Brain microvascular endothelial cell (primary cell): ENCODE measurements around the gene PCK2.

ENCODE experiments used
- DNase-seq: peaks from one replicate; pipeline ENCODE4 v3.0.0-alpha.2; 2020
- H3K27ac ChIP-seq: fragments of 250-450 bp; sonication (Bioruptor Pico); 2 replicates; pipeline ENCODE4 v1.5.1; 2020; ENCODE audit warnings: mild to moderate bottlenecking, moderate library complexity
- H3K27me3 ChIP-seq: fragments of 250-450 bp; sonication (Bioruptor Pico); replicated peaks from 2 replicates; pipeline ENCODE4 v1.5.1; 2020; ENCODE audit warnings: mild to moderate bottlenecking
- H3K36me3 ChIP-seq: fragments of 250-450 bp; sonication (Bioruptor Pico); replicated peaks from 2 replicates; pipeline ENCODE4 v1.5.1; 2020; ENCODE audit warnings: mild to moderate bottlenecking
- H3K4me3 ChIP-seq: 2 replicates; pipeline ENCODE4 v1.5.1; 2011; ENCODE audit warnings: low read depth, mild to moderate bottlenecking, control low read depth, low read length, moderate library complexity
- CTCF ChIP-seq: IDR thresholded peaks from 2 replicates; pipeline ENCODE4 v1.5.1; 2011; ENCODE audit warnings: low read depth, mild to moderate bottlenecking, moderate library complexity, low read length, control low read depth, inconsistent platforms; ENCODE audit errors: missing control alignments
- in situ Hi-C: cut with HindIII; loops from 2 replicates; pipeline ENCODE4 v1.10.0; 2017; ENCODE audit warnings: low sequenced_read_pairs, low pct_ligation_motif_present

Gene PCK2

GRCh38 chr14:24093207-24093900 is 757 bp upstream of the PCK2 start:
- Histone ChIP-seq H3K36me3 (no peaks in the 10 kb centered on the region), H3K27ac (no peak overlapping the region), H3K27me3 (no peaks in the 10 kb centered on the region), H3K4me3 (peak overlapping the region; percentile 74)
- DNase-seq, result no peak
- in situ Hi-C loops, result no loop called here
- TF ChIP-seq CTCF, result no peak

- H3K4me3 ChIP-seq, result peak overlapping the region; percentile 74
- in situ Hi-C loops, result no loop called here
- TF ChIP-seq CTCF, result no peak
- H3K36me3 ChIP-seq, result no peaks in the 10 kb centered on the region
- no peaks in the 10 kb centered on the region for H3K27me3 ChIP-seq
- DNase-seq, result no peak
- H3K27ac ChIP-seq, result no peak overlapping the region
Observed at GRCh38 chr14:24094841-24095270, 745 bp downstream of the PCK2 start.

- Histone ChIP-seq H3K27me3 (no peaks in the 10 kb centered on the region), H3K27ac (no peak overlapping the region), H3K36me3 (no peaks in the 10 kb centered on the region), H3K4me3 (peak overlapping the region; percentile 74)
- no peak for TF ChIP-seq CTCF
- in situ Hi-C loops, result no loop called here
- DNase-seq, result no peak
Observed at GRCh38 chr14:24095271-24096068, 1.4 kb downstream of the PCK2 start.

GRCh38 chr14:24096545-24097181 is 2.6 kb downstream of the PCK2 start:
- DNase-seq, result no peak
- in situ Hi-C loops, result no loop called here
- H3K36me3 ChIP-seq, result no peaks in the 10 kb centered on the region

GRCh38 chr14:24098229-24098926 is 4.3 kb downstream of the PCK2 start:
- in situ Hi-C loops, result no loop called here
- no peak for TF ChIP-seq CTCF
- Histone ChIP-seq H3K27me3 (no peaks in the 10 kb centered on the region), H3K27ac (no peak overlapping the region), H3K4me3 (no peak overlapping the region), H3K36me3 (no peaks in the 10 kb centered on the region)
- no peak for DNase-seq

More at GRCh38 chr14:24096545-24097181, 2.6 kb downstream of the PCK2 start:
- no peak overlapping the region for H3K4me3 ChIP-seq
- no peak for TF ChIP-seq CTCF
- H3K27ac ChIP-seq, result no peak overlapping the region
- no peaks in the 10 kb centered on the region for H3K27me3 ChIP-seq
